Left ventricle myocardium inferior (tissue), 1 donor: Measurements from ENCODE around the gene NCOA1. TPM values are rescaled to one million over a fixed set of nuclear protein-coding genes. Genes with fewer than 3 reads are reported as not detected.

Source experiments
- DNase-seq: peaks from one replicate; pipeline ENCODE4 v3.0.0-alpha.2; 2020
- H3K27ac ChIP-seq: fragments of 200-600 bp; replicated peaks from 2 replicates; pipeline ENCODE4 v1.8.0; 2021
- H3K27me3 ChIP-seq: fragments of 200-600 bp; 2 replicates; pipeline ENCODE4 v1.8.0; 2021; ENCODE audit warnings: low read depth
- H3K36me3 ChIP-seq: fragments of 200-600 bp; 2 replicates; pipeline ENCODE4 v1.8.0; 2021
- H3K4me1 ChIP-seq: fragments of 200-600 bp; 2 replicates; pipeline ENCODE4 v1.8.0; 2021
- H3K4me3 ChIP-seq: fragments of 200-600 bp; 2 replicates; pipeline ENCODE4 v1.8.0; 2021; ENCODE audit warnings: mild to moderate bottlenecking, moderate library complexity
- H3K9me3 ChIP-seq: fragments of 200-600 bp; replicated peaks from 2 replicates; pipeline ENCODE4 v1.8.0; 2021
- intact Hi-C: fragments of 100-400 bp; cut with micrococcal nuclease; formaldehyde crosslinking; loops from one replicate; pipeline ENCODE4 v1.11.0; 2022
- total RNA-seq: library from RNA; stranded (reverse); fragmentation: NEBNext Ultra II Directional; extraction: Animal tissue kit (Norgen Biotek cat#: 25700); gene quantifications from one replicate; pipeline ENCODE4 v1.2.1, GENCODE V29; 2021
- TF ChIP-seq, protein P1 (sequence below): fragments of 200-600 bp; IDR thresholded peaks from 2 replicates; pipeline ENCODE4 v1.8.0; 2021; ENCODE audit warnings: antibody characterized with exemption, mild to moderate bottlenecking, borderline replicate concordance
- donor health status: DM: no; HTN: yes; CAD: no; lungs with severe emphysema.

The NCOA1 gene
- total RNA-seq, 1 donor from 2014 or later: 26.9 TPM

DNA sequence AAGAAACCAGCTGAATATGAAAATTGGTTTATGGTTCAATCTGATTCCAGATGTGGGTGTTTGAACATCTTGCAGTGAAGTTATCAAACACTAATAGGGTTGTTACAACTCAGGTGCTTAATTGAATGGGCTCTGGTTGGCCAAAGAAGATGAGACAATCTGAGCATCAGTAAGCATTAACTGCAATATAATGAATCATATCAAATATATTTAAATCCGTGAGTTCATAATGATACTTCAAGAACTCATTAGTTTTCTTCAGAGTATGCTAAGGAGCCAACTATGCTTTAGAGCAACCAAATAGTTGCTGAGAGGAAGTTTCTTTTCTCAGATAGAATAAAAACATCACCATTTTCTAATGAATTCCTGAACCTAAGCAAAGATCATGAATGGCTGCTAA lies 79.2 kb downstream of the NCOA1 start:
- TF ChIP-seq, protein P1, sequence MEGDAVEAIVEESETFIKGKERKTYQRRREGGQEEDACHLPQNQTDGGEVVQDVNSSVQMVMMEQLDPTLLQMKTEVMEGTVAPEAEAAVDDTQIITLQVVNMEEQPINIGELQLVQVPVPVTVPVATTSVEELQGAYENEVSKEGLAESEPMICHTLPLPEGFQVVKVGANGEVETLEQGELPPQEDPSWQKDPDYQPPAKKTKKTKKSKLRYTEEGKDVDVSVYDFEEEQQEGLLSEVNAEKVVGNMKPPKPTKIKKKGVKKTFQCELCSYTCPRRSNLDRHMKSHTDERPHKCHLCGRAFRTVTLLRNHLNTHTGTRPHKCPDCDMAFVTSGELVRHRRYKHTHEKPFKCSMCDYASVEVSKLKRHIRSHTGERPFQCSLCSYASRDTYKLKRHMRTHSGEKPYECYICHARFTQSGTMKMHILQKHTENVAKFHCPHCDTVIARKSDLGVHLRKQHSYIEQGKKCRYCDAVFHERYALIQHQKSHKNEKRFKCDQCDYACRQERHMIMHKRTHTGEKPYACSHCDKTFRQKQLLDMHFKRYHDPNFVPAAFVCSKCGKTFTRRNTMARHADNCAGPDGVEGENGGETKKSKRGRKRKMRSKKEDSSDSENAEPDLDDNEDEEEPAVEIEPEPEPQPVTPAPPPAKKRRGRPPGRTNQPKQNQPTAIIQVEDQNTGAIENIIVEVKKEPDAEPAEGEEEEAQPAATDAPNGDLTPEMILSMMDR: no peak
- Histone ChIP-seq H3K36me3 (peaks cover 17% of the 10 kb centered on the region), H3K27me3 (no peaks in the 10 kb centered on the region), H3K27ac (no peak overlapping the region), H3K4me1 (peaks cover 17% of the 10 kb centered on the region), H3K9me3 (peaks cover 10% of the 10 kb centered on the region), H3K4me3 (no peak overlapping the region)
- intact Hi-C loops: no loop called here
- no peak for DNase-seq

DNA sequence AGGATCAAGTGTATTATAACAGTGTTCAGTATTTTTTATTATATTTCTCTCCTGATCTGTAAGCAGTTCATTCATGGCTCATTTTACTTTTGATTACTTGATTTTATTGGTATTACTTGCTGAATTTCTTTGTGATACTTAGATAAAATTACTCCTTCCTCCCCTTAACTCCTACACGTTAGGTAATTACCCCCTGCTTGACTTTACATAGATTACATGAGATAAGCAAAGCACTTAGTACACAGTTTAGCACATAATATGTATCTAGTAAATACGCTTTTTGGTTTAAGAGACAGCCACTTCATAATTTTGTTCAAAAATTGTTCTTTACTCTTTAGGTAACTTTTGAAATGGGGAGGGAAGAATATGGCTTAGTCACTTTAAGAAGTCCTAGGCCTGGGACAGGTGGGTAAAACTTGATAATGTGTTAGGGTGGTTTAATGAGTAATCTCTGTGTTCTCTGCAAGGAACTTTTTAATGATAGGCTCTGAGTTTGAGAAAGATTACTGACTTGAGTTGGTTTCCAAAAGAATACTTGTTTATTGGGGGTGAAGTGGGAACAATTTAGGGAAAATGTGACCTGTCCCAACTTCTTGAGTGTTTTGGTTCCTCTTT lies 80.9 kb downstream of the NCOA1 start:
- peaks cover under 1% of the 10 kb centered on the region for H3K36me3 ChIP-seq
- no peak overlapping the region for H3K27ac ChIP-seq
- TF ChIP-seq, protein P1: no peak
- peaks cover 27% of the 10 kb centered on the region for H3K4me1 ChIP-seq
- H3K27me3 ChIP-seq: no peaks in the 10 kb centered on the region
- intact Hi-C loops: no loop called here
- H3K9me3 ChIP-seq: no peaks in the 10 kb centered on the region
- DNase-seq: no peak
- no peak overlapping the region for H3K4me3 ChIP-seq

DNA sequence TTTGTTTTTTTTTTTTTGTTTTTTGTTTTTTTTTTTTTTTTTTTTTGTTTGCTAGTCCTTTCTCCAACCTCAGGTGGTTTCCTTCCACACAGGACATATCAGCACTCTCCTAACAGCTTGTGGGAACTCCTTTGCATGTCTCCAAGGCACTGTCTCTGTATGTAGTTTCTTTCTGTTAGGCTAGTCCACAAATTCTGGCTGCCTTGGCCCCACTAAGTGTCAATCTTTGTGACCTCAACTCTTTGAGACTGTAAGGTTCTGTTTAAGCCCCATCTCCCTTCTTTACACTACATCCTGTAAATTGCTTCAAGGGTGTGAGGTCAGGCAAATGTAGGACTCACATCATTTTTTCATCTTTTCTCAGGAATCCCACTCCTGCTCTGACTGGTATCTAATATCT lies 85.1 kb downstream of the NCOA1 start:
- no peaks in the 10 kb centered on the region for H3K36me3 ChIP-seq
- intact Hi-C loops: no loop called here
- no peak overlapping the region for H3K27ac ChIP-seq
- no peak overlapping the region for H3K4me3 ChIP-seq
- no peaks in the 10 kb centered on the region for H3K9me3 ChIP-seq
- TF ChIP-seq, protein P1: no peak
- no peaks in the 10 kb centered on the region for H3K27me3 ChIP-seq
- no peak for DNase-seq
- peaks cover 49% of the 10 kb centered on the region for H3K4me1 ChIP-seq

DNA sequence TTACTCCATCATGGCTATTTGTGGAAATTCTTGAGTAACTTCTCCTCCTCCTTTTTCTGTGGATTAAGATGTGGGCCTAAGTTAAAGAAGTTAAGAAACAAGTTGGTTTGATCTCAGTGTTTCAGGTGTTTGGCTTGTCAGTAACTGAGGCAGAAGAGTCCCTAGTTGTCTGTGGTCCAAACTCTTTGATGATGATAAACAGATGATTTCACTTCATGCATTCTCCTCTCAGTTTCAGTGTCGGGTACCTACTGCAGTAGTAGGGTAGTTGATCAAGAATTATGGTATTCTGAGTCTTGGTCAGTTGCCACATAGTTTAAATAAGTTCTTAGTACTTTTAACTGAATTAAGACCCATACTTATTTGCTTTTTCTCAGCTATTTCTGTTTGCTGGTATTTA lies 85.6 kb downstream of the NCOA1 start:
- Histone ChIP-seq H3K36me3 (no peaks in the 10 kb centered on the region), H3K27me3 (no peaks in the 10 kb centered on the region), H3K4me3 (no peak overlapping the region), H3K4me1 (peaks cover 53% of the 10 kb centered on the region), H3K9me3 (no peaks in the 10 kb centered on the region), H3K27ac (no peak overlapping the region)
- intact Hi-C loops: no loop called here
- DNase-seq: no peak
- TF ChIP-seq, protein P1: no peak

DNA sequence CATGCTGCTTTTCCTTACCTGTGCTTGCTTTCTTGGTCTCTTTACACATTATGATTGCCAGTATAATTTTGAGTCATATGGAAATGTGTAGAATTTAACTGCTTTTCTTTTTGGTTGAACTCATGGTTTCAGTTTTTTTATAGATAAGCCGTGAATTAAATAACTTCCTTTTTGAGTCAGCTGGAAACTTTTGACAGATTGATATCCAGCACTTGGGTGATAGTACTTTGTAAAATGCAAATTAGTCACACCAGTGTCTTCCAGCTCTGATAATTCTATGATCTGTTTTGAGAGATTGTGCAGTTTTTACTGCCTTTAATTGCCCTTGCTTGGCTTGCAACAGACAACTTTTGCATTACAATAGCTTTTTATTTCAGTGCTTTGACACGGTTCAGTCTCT lies 86.4 kb downstream of the NCOA1 start:
- no peaks in the 10 kb centered on the region for H3K9me3 ChIP-seq

More for the DNA sequence above, 86.4 kb downstream of the NCOA1 start:
- no peak overlapping the region for H3K27ac ChIP-seq
- TF ChIP-seq, protein P1: no peak
- H3K36me3 ChIP-seq: no peaks in the 10 kb centered on the region
- intact Hi-C loops: no loop called here
- no peaks in the 10 kb centered on the region for H3K27me3 ChIP-seq
- no peak for DNase-seq
- H3K4me1 ChIP-seq: peaks cover 53% of the 10 kb centered on the region
- no peak overlapping the region for H3K4me3 ChIP-seq
